HG03469 (cell line): Measurements from ENCODE around the gene NDUFB7.
"Not testable (repeated sequence)": the region's sequence is repeated elsewhere in the genome, so short reads cannot be mapped to it uniquely, and the experiment has no call there.

Source experiments
- ATAC-seq: cut with Tn5 transposase; IDR thresholded peaks from one replicate; pipeline ENCODE4 v1.9.1; 2021; ENCODE audit warnings: mild to moderate bottlenecking, moderate library complexity, moderate number of reproducible peaks; ENCODE audit not compliant: unreplicated experiment

Gene NDUFB7

DNA sequence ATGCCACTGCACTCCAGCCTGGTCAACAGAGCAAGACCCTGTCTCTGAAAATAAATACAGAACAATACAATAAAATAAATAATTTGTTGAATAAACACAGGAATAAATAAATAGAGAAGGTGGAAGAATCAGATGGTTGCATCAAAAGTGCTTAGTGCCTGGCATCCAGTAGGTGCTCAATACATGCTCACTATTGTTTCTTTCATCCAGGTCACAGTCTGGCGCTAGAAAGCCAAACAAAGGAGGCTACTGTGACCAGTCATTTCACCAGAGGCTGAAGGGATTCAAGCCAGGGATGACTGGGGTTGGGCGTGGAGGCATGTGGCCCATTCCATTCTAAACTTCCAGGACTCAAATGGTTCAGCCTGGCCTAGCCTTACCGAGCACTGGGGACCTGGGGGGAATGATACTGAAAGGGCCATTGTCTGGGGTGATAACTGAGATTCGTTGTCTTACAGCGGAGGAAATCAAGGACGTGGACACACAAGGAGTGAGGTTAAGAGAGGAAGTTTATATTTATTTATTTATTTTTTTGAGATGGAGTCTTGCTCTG, 3.6 kb upstream of the NDUFB7 start:
- no peak for ATAC-seq

DNA sequence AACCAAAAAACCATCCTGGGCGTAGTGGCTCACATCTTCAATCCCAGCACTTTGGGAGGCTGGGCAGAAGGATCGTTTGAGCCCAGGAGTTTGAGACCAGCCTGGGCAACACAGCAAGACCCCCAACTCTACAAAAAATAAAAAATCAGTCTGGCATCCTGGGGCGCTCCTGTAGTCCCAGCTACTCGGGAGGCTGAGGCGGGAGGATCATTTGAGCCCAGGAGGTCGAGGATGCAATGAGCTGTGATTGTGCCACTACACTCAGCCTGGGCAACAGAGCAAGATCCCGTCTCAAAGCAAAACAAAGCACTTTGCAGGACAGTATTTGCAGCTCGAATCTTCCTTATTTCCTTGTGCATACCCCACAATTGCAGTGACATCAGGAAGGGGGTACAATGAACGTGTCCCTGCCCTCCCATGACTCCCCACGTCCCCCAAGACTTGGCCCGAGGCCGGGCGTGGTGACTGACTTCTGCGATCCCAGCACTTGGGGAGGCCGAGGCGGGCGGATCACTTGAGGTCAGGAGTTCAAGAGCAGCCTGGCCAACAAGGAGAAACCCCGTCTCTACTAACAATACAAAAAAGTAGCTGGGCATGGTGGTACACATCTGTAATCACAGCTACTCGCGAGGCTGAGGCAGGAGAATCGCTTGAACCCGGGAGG, 870 bp downstream of the NDUFB7 start:
- no peak for ATAC-seq

DNA sequence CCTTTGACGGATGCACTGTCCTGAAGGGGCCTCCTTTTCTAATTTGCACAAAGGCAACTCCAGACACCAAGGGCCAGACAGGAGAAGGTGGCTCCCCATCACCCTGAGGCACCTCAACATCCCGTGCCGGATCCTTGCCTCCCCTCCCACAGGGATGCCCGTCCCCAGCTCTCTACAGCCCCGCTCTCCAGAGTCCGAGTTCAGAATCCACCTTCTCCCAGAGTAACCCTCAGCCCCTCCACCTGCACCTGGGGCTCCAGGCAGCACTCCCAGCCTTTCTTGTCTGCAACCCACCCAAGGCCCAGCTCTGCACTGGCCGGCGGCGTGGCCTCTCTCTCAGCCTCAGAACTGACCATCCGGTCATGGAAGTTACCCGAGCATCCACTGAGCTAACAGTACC, 4.8 kb downstream of the NDUFB7 start:
- ATAC-seq: no peak

DNA sequence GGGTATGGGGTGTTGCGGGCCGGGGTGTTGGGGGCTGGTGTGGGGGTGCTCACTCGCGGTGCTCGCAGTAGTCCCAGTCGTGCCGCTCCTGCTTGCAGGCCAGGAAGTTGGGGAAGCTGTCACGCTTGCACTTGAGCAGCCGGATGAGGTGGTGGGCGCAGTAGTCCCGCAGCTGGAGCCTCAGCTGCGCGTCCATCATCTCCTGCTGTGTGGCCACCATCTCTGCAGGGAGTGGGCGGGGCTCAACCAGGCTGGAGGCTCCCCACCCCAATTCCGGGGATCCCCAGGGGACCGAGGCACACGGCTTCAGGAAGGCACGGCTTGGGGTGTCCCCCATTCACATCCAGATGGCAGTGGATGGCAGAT, 5.2 kb downstream of the NDUFB7 start:
- no peak for ATAC-seq

DNA sequence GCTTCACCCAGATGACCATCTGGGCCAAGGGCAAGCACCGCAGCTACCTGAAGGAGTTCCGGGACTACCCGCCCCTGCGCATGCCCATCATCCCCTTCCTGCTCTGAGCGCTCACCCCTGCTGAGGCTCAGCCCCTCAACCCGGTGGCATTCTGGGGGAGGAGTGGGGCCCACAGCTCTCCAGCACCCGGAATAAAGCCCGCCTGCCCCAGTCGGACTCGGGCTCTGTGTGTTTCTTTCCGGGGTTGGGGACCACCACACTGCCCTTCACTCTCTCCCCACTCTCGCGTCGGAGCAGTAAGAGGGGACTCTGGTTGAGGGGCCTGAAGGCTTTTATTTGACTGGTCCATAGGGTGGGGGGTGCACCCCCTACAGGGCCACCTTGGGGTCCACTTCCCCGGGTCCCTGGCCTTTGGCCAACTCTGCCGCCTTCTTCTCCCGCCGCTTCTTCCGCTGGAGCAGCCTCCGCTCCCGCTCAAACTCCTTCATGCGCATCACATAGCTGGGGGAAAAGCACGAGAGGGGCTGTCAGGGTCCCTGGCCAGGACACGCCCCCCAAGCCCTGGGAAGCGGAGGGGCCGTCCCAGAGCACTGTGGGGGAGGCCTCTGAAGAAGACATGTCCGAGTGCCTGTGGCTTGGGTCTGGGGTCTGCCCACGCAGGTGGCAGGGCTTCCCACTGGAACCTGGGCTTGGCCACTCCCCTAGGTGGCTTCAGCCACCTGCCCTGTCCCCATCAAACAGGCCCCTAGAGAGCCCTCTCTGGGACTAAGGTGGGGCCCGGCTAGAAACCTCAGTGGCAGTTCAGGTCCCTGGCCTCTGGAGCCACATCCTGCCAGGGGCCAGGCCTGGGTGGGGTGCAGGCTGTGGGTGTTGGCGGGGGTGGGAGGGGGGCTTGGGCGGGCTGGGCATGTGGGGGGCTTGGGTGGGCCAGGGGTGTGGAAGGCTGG, 5.8 kb downstream of the NDUFB7 start:
- no peak for ATAC-seq

DNA sequence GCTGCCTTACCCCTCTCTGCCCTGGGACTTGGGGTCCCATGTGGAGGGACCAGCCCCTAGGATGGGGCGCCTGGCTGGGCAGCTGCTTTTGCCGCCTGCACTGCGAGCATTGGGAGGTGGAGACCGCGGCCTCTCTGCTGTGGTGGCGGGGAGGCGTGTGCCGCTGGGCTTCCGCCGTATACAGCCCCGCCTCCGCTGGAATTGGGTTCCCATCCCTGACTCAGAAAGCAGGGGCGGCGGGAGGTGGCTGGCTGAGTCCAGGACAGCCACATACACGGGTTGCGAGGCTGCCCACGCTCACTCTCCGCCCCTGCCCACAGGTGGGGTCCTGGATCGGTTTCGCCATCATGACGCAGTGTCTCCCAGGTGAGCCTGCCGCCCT, 6.6 kb downstream of the NDUFB7 start:
- no peak for ATAC-seq

DNA sequence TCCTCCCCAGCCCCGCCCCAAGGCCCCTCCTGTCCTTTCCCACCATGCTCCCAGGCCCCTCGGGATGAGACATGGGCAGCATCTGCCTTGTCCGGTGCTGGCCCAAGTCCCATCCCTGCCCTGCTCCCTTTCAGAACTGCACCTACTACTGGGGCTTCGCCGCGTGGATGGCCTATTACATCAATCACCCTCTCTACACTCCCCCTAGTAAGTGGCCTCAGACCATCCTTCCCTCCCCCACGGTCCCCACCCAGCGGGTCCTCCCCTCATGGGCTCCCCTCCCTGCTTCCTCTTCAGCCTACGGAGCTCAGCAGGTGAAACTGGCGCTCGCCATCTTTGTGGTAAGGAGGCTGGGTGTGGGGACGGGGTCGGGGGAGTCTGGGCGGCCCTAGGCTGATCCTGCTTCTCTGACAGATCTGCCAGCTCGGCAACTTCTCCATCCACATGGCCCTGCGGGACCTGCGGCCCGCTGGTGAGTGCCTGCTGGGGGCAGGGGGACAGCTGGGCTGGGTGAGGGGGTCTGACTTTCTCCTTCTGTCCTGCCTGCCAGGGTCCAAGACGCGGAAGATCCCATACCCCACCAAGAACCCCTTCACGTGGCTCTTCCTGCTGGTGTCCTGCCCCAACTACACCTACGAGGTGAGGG, 7.1 kb downstream of the NDUFB7 start:
- ATAC-seq: not testable (repeated sequence)

DNA sequence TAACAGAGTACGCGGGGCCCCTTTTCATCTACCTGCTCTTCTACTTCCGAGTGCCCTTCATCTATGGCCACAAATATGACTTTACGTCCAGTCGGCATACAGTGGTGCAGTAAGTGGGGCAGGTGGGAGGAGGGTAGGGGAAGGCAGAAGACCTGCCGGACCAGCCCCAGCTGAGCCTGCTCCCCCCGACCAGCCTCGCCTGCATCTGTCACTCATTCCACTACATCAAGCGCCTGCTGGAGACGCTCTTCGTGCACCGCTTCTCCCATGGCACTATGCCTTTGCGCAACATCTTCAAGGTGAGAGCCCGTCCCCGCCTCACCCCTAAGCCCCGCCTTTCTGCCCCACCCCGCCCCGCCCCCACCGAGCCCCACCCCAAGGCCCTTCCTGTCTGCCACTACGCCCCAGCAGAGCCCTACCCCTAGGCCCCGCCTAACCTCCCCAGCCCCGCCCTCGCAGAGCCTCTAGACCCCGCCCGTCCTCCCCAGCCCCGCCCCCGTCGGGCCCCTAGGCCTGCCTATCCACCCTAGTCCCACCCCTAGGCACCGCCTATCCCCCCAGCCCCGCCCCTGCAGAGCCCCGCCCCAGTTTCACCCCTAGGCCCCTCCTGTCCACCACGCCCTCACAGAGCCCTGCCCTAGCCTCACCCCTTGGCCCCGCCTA, 7.7 kb downstream of the NDUFB7 start:
- ATAC-seq: no peak

DNA sequence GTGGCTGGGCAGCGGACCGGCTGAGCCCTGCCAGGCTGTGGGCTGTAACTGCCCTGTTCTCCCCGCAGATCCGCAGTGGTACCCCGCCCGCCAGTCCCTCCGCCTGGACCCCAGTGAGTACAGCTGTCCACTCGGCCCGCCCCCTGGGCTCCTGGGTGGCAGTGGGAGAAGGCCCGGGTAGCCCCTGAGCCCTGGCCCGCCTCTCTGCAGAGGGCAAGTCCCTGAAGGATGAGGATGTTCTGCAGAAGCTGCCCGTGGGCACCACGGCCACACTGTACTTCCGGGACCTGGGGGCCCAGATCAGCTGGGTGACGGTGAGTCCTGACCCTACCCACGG, 8.3 kb downstream of the NDUFB7 start:
- no peak for ATAC-seq

DNA sequence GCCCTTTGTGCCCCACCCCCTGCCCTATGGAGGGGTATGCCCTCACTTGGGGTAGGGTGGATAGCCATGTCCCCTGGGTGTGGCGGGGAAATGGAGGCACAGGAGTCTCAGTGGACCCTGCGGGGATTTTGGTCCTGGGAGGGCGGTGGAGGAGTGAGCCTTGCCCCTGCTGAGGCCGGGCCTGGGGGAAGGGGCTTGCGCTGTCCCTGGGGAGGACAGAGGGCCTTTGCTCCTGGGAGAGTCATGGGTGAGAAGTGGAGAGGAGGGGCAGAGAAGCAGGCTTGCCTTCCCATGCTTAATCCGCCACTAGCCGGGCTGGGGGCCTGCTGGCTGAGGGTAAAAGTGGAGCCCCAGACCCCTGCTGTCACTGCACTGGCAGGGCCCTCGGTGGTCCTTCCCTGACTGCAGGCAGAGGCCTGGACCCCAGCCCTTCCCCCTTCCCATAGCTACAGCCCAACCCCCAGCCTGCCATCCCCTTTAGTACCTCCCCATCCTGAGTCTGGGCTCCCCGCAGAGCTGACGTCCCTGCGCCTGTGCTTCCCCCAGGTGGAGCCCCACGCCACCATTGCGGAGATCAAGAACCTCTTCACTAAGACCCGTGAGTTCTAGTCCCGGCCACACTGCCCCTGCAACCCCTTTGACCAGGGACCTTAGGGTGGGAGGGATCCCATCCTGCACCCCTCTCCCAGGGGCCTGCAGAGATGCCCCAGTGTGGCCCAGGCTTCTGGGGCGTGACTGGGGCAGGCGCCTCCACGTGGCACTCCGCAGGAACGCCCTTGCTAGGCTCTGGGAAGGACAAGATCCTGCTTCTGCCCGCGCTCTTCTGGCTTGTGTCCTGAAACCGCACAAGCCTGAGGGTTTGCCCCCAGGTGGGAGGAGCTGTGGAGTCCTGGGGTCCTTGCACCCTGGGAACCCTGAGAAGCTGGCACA, 8.9 kb downstream of the NDUFB7 start:
- ATAC-seq: no peak

DNA sequence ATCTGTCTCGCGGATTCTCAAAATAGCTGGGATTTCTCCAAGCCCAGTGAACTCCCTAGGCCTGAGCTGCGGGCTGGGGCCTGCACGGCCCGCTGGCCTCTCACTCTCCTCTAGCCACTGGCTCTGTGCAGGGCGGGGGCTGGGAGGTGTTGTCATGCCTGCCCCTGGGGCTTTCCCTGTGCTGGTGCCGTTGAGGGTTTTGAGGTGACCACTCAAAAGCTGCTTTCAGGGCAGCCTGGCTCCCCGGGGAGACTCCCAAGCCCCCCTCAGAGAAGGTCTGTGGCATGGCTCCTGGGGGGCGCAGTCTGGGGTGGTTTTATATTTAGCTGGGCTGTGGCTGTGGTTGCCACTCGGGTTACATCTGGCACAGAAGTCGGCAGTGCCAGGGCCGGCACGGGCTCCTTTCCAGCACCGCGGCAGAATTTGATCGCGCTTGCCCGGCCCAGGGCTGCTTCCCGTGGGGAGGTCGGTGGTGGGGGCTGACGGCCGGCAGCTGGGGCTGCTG, 10.0 kb downstream of the NDUFB7 start:
- no peak for ATAC-seq

DNA sequence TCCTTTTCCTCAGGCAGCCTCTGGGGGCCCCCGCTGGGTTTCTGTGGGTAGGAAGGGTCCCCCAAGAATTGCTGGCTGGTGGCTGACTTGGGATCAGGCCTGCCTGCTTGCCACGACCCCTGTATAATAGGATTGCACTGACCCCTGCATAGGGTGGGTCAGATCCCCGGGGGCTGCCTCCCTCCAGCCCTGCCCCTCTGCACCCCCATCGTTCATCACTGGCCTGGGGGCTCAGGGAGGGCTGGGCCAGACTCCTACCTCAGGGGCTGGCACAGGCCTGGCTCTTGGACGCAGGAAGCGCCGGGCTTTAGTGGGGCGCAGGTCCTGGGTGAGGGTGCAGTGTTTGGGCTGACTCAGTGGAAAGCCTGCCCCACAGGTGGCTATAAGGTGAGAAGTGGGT, 10.6 kb downstream of the NDUFB7 start:
- ATAC-seq: no peak

DNA sequence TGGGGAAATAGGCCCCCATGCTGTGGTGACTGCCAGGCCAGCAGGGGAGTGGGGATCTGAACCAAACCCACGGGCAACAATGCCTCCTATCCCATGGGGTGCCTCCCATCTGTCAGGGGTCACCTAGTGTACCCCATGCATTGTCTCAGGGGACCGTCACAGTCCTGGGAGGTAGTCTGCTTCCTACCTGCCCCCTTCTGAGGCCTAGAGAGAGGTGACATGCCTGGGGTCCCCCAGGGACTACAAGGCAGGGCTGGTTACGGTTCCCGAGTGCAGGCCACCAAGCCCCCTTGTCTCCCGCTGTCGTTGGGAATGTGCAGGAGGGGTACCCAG, 11.1 kb downstream of the NDUFB7 start:
- no peak for ATAC-seq

DNA sequence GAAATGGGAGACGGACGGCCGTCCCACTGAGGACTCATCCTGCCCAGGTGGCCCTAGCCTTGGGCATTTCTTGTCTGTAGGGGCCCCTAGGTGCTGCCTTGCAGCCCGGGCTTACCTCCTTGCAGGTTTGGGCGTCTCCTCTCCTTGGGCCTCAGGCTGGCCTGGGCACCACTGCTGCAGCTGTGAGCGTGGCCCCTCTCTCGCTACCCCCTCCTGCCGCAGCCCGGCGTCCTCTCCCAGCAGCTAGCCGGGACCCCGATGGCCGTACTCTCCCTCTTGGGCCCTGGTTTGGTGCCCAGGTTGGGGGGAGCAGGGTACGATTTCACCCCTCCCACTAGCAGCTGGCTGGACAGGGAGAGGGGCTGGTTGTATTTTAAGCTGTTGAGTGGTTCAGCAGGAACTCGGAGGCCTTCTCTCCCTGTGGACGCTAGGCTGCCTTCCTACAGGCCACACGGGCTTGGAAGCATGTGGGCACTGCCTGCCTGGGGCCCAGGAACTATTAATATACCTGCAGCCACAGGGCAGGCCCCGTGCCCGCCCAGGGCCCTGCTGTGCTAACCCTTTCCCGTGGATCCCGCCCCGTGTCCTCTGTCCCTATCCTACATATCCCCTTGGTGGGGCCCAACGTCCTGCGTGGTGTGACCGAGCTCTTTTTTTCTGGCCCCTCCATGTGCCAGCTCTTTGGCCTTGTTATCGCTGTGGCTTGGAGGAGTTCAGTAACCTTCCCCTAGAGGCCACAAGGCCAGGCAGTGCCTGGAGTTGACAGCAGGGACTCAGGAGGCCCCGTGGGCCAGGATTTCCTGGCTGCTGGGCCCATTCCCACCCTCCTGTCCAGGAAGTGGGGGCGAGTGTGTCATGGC, 11.7 kb downstream of the NDUFB7 start:
- no peak for ATAC-seq

DNA sequence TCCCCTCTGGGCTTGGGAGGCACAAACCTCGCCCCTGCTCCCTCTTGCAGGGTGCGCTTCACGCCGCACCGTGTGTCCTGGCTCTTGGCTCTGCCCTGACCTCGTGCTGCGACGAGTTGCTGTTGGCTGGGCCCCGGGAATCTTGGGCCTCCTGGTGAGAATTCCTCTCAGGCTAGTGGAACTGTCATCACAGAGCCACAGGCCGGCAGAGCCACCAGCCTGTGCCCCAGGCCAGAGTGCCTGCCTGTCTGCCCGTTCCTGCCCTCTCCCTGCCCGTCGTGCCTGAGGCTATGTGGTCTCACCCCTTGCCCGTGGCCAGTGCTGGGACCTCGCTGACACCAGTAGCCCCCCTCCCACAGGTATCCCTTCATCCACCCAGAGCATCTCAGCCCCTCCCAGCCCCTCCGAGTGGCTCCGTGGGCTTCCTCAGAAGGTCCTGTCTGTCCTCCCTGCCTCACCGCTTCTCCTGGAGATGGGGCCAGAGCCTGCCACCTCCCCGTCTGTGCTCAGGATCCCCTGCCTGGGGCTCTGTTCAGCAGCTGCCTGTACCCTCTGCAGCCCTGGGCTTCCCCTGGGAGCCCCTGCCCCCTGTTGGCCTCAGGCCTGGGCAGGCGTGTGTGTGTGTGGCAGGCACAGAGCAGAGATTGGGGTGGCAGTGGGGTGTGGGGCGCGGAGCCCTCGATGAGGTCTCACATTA, 13.3 kb downstream of the NDUFB7 start:
- no peak for ATAC-seq

DNA sequence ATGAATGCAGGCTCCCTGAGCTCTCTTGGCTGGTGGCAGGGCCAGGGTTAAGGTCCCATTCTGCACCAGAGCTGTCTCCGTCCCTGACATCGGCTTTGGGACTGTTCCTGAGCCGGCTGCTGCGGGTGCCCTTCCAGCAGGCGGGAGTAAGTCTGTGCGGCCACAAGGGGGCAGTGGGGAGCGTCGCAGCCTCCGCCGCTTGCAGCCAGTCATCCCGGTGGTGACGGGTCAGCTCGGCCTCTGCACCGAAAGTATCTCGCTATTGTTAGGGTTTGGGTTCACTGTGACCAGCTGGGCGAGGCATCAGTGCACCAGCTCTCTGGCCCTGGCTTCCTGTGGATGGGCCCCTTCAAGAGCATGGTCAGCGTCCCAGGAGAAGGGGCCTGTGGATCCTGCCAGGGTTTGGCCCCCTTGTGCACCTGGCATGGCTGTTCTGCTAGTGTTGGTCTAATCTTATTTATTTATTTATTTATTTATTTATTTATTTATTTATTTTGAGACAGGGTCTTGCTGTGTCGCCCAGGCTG, 15.1 kb downstream of the NDUFB7 start:
- ATAC-seq: no peak

DNA sequence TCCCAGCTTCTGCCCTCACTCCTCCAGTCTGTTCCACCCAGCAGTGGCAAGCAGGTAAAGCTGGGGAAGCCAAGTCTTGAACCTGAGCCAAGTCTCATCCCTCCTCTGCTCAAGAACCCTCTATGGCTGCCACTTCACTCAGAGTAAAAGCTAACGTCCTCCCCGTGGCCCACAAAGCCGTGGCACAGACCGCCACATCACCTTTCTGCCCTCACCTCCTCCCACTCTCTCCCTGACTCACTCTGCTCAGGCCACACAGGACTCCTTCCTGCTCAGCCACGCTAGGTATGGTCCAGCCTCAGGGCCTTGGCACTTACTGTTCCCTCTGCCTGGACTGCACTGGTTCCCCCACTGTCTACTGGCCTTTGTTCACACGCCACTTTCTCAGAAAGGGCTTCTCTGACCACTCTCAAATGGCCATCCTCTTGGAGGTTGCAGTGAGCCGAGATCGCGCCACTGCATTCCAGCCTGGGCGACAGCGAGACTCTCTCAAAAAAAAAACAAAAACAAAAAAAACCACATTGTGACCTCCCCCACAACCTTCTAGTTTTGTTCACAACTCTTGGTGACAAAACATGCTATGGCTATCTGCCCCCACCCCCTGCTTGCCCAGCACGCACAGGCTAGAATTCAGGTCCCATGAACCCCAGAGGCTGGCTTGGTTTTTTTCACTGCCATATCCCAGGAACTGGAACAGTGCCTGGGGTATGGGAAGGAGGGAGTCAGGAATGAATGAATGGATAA, 15.8 kb downstream of the NDUFB7 start:
- ATAC-seq: no peak

DNA sequence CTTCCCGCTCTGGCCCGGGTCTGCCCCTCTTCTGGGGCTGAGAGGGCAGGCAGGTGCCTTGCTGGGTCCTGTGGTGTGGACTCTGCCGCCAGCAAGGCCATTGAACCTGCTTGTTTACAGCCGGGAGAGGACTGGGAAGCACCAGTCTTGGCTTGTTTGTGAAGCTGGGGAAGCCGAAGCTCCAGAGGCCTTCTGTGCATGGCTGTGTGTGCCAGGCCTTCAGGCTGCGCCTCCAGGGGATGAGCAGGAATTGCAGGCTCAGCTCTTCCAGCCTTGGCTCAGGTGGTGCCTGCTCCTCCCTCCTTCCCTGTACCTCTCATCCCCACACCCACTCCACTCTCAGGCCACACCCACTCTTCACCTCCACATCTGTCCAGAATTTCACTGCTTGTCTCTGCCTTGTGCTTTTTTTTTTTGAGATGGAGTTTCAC, 17.5 kb downstream of the NDUFB7 start:
- ATAC-seq: no peak
